Upper lobe of left lung (tissue), 6 donors: Measurements from ENCODE around the gene UPP2. TPM values are rescaled to one million over a fixed set of nuclear protein-coding genes. Genes with fewer than 3 reads are reported as not detected.
A peak's percentile ranks its signal among the peaks of the same experiment; 100 is the strongest.

Experiments
- ATAC-seq, 2 donors: fragments of 200-7000 bp; cut with Tn5 transposase; one replicate each; pipeline ENCODE4 v1.9.1; 2022; ENCODE audit warnings: mild to moderate bottlenecking in 2 of 2, moderate library complexity in 2 of 2; ENCODE audit not compliant: low FRiP score in 2 of 2
- DNase-seq, 2 donors: peaks; one replicate each; pipeline ENCODE4 v3.0.0-alpha.2; 2019 to 2020
- H3K27ac ChIP-seq, 4 donors: fragments of 200-600 bp; sonication (generic); one replicate each; pipeline ENCODE4 v1.5.1; 2016 to 2019
- H3K27me3 ChIP-seq, 4 donors: fragments of 200-600 bp; sonication (generic); one replicate each; pipeline ENCODE4 v1.5.1; 2017 to 2019
- H3K36me3 ChIP-seq, 4 donors: fragments of 200-600 bp; sonication (generic); one replicate each; pipeline ENCODE4 v1.5.1; 2016 to 2019
- H3K4me1 ChIP-seq, 4 donors: fragments of 200-600 bp; sonication (generic); one replicate each; pipeline ENCODE4 v1.5.1; 2018 to 2019
- H3K4me3 ChIP-seq, 4 donors: fragments of 200-600 bp; sonication (generic); one replicate each; pipeline ENCODE4 v1.5.1; 2017 to 2019; ENCODE audit warnings: mild to moderate bottlenecking in 2 of 4, moderate library complexity in 1 of 4
- H3K9me3 ChIP-seq, 4 donors: fragments of 200-600 bp; sonication (generic); one replicate each; pipeline ENCODE4 v1.5.1; 2018 to 2019
- CTCF ChIP-seq, 6 experiments: fragments of 450-650 bp in 4 of 6; fragments of 200-600 bp in 2 of 6; sonication (generic) in 2 of 6; IDR thresholded peaks; one replicate each; pipeline ENCODE4 v1.5.1; 2016 to 2019; ENCODE audit warnings: antibody characterized with exemption in 6 of 6
- EP300 ChIP-seq, 4 donors: sonication (generic); formaldehyde crosslinking; IDR thresholded peaks; one replicate each; pipeline ENCODE4 v1.5.1; 2017; ENCODE audit warnings: antibody characterized with exemption in 4 of 4, control low read depth in 2 of 4
- POLR2A ChIP-seq, 4 donors: fragments of 450-650 bp; IDR thresholded peaks; one replicate each; pipeline ENCODE4 v1.5.1; 2016 to 2017; ENCODE audit warnings: antibody characterized with exemption in 4 of 4, mild to moderate bottlenecking in 2 of 4
- POLR2AphosphoS5 ChIP-seq, 2 donors: sonication (generic); formaldehyde crosslinking; IDR thresholded peaks; one replicate each; pipeline ENCODE4 v1.5.1; 2017; ENCODE audit warnings: antibody characterized with exemption in 2 of 2
- WGBS, 2 donors: methylation state at CpG; one replicate each; pipeline ENCODE4 v1.1.5; 2017 to 2018; 5-methylcytosine and 5-hydroxymethylcytosine counted together
- total RNA-seq, 6 donors: library from RNA; depleted of rRNA in 4 of 6; stranded (reverse); fragments of >200 nt in 4 of 6; gene quantifications; one replicate each; pipeline versions ENCODE4 v1.1.0 to v1.2.1, GENCODE V29; 2016 to 2021
- donor health status: DM: no; HTN: no; CAD: no; lungs with moderate emphysema.
- donor health status: DM: no; HTN: yes; CAD: no; lungs with severe emphysema.

Gene UPP2
- total RNA-seq, 6 donors from 2014 or later = not detected

DNA sequence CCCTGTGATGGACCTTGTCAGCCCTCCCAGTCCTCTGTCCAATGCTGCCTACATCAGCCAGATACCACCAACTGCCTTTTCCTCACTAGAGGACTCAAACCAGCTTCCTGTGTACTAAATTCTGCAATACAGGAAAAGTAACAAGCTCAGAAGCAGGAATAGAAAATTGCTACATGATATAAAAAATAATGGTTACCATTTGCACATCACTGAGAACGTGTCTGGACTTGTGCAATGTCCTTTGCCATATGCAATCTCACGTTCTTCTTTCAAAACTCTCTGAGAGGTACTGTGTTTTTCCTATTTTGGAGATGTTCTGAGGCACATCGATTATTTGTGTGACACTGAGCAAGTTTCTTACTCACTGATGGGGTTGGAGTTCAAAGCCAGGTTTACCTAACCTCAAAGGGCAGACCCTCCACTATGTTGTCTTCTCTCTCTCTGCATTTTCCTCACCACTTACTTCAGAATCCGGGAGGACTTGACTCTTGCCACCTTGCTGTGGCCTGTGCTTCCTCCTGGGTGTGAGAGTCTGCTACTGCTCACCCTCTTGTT is 12.1 kb downstream of the UPP2 start:
- no peak for ATAC-seq
- WGBS, 2 donors = 66 to 73% methylated on average over 4 of the region's 4 CpGs
- peak overlapping the region in 2 of 4 donors; percentile 10 to 60 for H3K27ac ChIP-seq

GRCh38 chr2:158114516-158114915 is 12.8 kb downstream of the UPP2 start:
- ATAC-seq (no peak), DNase-seq (peak in 1 of 2 donors; percentile 34)
- Histone ChIP-seq H3K9me3 (no peaks in the 10 kb centered on the region), H3K27me3 (no peaks in the 10 kb centered on the region), H3K4me3 (no peak overlapping the region), H3K27ac (peak overlapping the region in 2 of 4 donors; percentile 10 to 60), H3K4me1 (no peaks in the 10 kb centered on the region), H3K36me3 (no peaks in the 10 kb centered on the region)
- TF ChIP-seq EP300 (IDR thresholded peaks at IDR 0.05) (no peak), POLR2A (IDR thresholded peaks at IDR 0.05) (no peak), CTCF (IDR thresholded peaks at IDR 0.05) (no peak), POLR2AphosphoS5 (IDR thresholded peaks at IDR 0.05) (no peak)
- 65% methylated on average over 2 of the region's 2 CpGs for WGBS, 2 donors

More for the DNA sequence above, 12.1 kb downstream of the UPP2 start:
- H3K4me3 ChIP-seq = no peak overlapping the region
- H3K36me3 ChIP-seq = no peaks in the 10 kb centered on the region
- H3K4me1 ChIP-seq = no peaks in the 10 kb centered on the region
- H3K27me3 ChIP-seq = no peaks in the 10 kb centered on the region
- TF ChIP-seq POLR2AphosphoS5 (IDR thresholded peaks at IDR 0.05) = no peak
- TF ChIP-seq EP300 (IDR thresholded peaks at IDR 0.05) = no peak
- no peak for TF ChIP-seq CTCF (IDR thresholded peaks at IDR 0.05)
- no peaks in the 10 kb centered on the region for H3K9me3 ChIP-seq
- no peak for DNase-seq

GRCh38 chr2:158115202-158115767 is 13.6 kb downstream of the UPP2 start:
- no peak overlapping the region for H3K4me3 ChIP-seq
- H3K27me3 ChIP-seq = no peaks in the 10 kb centered on the region
- TF ChIP-seq EP300 (IDR thresholded peaks at IDR 0.05) (no peak), CTCF (IDR thresholded peaks at IDR 0.05) (no peak), POLR2A (IDR thresholded peaks at IDR 0.05) (no peak), POLR2AphosphoS5 (IDR thresholded peaks at IDR 0.05) (no peak)
- no peaks in the 10 kb centered on the region for H3K9me3 ChIP-seq
- ATAC-seq = no peak
- DNase-seq = no peak
- 71 to 73% methylated on average over 6 of the region's 6 CpGs for WGBS, 2 donors
- H3K27ac ChIP-seq = peak overlapping the region in 1 of 4 donors; percentile 50
- H3K4me1 ChIP-seq = no peaks in the 10 kb centered on the region
- H3K36me3 ChIP-seq = no peaks in the 10 kb centered on the region

GRCh38 chr2:158116936-158117335 is 15.3 kb downstream of the UPP2 start:
- WGBS, 2 donors = 84 to 87% methylated on average over 3 of the region's 3 CpGs
- no peaks in the 10 kb centered on the region for H3K27me3 ChIP-seq
- DNase-seq (no peak), ATAC-seq (no peak)
- H3K36me3 ChIP-seq = no peaks in the 10 kb centered on the region
- TF ChIP-seq EP300 (IDR thresholded peaks at IDR 0.05) (no peak), POLR2AphosphoS5 (IDR thresholded peaks at IDR 0.05) (no peak), POLR2A (IDR thresholded peaks at IDR 0.05) (no peak)
- peak overlapping the region in 1 of 4 donors; percentile 26 for H3K27ac ChIP-seq
- no peaks in the 10 kb centered on the region for H3K9me3 ChIP-seq
- no peaks in the 10 kb centered on the region for H3K4me1 ChIP-seq
- no peak overlapping the region for H3K4me3 ChIP-seq

GRCh38 chr2:158120102-158120501 is 18.4 kb downstream of the UPP2 start:
- H3K9me3 ChIP-seq = no peaks in the 10 kb centered on the region
- no peak for ATAC-seq
- no peaks in the 10 kb centered on the region for H3K4me1 ChIP-seq
- H3K27me3 ChIP-seq = no peaks in the 10 kb centered on the region
- WGBS, 2 donors = 100% methylated on average over 1 of the region's 1 CpG
- TF ChIP-seq EP300 (IDR thresholded peaks at IDR 0.05) (no peak), CTCF (IDR thresholded peaks at IDR 0.05) (no peak), POLR2A (IDR thresholded peaks at IDR 0.05) (no peak), POLR2AphosphoS5 (IDR thresholded peaks at IDR 0.05) (no peak)
- H3K36me3 ChIP-seq = no peaks in the 10 kb centered on the region
- H3K27ac ChIP-seq = no peak overlapping the region
- no peak overlapping the region for H3K4me3 ChIP-seq
- DNase-seq = no peak
